Epidermal melanocyte (primary cell): ENCODE data around the gene VPS25.
"Not testable (repeated sequence)": the region's sequence is repeated elsewhere in the genome, so short reads cannot be mapped to it uniquely, and the experiment has no call there.

Experiments
- DNase-seq: peaks from one replicate; pipeline ENCODE4 v3.0.0; 2011; ENCODE audit warnings: low spot score; ENCODE audit not compliant: insufficient read length

The VPS25 gene

DNA sequence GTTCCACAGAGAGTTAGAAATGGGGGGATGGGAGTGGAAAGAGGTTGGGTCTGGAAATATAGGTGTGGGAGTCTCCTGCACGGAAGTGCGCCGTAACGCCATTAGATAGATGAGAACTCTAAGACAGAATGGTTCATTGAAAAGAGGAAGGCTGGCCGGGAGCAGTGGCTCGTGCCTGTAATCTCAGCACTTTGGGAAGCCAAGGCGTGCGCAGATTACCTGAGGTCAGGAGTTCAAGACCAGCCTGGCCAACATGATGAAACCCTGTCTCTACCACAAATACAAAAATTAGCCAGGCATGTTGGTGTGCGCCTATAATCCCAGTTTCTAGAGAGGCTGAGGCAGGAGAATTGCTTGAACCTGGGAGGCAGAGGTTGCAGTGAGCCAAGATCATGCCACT is 5.2 kb upstream of the VPS25 start:
- DNase-seq: not testable (repeated sequence)

GRCh38 chr17:42769964-42770363 is 3.3 kb upstream of the VPS25 start:
- not testable (repeated sequence) for DNase-seq

GRCh38 chr17:42772945-42773289 is 332 bp upstream of the VPS25 start:
- DNase-seq: no peak

GRCh38 chr17:42774066-42774745 is 957 bp downstream of the VPS25 start:
- no peak for DNase-seq

DNA sequence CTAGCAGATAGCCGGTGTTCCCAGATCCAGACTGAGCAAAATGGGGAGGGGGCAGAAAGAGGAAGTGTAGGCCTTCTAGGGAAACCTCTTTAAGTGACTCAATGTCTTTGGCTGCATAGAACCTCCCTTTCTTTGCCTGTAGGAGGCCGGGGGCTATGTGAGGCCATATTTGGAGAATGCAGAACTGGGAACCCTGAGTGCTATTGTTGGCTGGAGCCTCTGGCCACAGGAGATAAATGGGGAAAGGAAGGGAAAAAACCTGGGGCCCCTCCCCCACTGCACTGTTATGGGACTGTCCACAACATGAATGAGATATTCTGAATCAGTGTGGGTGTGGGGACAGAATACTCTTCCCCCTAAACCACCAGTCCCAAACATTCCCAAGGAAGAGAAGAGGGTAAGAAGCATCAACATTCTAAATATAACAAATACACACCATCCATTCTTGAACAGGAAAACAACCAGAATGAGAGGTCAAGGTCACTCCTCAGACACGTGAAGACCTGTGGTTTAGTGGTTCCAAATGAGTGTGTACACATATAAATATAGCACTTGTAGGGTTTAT is 2.4 kb downstream of the VPS25 start:
- no peak for DNase-seq

DNA sequence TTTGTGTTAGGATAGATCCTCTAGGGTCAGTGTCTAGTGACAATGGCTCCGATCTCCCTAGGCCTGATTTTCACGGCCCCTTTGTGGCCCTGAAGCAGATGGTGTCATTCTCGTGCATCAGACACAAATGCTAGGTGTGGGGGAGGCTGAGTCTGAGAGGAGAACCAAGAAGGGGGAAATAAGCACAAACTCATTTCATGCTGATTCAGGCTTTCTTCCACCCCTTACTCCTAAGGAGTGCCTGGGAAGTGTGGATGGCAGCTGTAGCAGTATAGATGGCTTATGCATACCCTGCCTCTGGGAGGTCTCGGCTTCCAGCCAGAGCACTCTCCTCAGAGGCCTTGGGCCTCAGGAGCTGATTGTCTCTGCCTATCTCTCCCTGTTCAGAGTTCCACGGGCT is 5.3 kb downstream of the VPS25 start:
- DNase-seq: no peak

- DNase-seq: no peak
Observed at GRCh38 chr17:42779304-42779935, 6.2 kb downstream of the VPS25 start.

- DNase-seq: no peak
Observed at GRCh38 chr17:42779936-42780850, 6.9 kb downstream of the VPS25 start, which contains the start of gene WNK4. WNK4 (plus strand) TSS chr17:42780610; CDS start chr17:42780699, 89 bp downstream.

DNA sequence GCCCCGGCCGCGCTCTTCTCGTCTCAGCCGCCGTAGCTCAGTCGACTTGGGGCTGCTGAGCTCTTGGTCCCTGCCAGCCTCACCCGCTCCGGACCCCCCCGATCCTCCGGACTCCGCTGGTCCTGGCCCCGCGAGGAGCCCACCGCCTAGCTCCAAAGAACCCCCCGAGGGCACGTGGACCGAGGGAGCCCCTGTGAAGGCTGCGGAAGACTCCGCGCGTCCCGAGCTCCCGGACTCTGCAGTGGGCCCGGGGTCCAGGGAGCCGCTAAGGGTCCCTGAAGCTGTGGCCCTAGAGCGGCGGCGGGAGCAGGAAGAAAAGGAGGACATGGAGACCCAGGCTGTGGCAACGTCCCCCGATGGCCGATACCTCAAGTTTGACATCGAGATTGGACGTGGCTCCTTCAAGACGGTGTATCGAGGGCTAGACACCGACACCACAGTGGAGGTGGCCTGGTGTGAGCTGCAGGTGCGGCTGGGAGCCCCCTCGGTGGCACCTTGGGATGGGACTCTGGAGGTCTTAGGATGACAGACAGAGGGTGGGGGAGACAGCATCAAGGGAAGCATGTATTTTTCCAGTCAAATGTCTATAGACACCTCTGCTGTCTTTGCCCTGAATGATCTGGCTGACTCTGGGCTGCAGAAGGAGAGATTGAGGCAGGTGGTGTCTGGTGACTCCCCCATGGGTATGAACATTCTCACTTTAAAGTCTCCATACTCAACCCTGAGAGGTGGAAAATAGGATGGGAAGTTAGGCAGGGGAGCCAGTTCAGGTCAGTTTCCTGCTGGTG is 7.8 kb downstream of the VPS25 start:
- DNase-seq: no peak

- DNase-seq: no peak
Observed at GRCh38 chr17:42781639-42782165, 8.5 kb downstream of the VPS25 start.

DNA sequence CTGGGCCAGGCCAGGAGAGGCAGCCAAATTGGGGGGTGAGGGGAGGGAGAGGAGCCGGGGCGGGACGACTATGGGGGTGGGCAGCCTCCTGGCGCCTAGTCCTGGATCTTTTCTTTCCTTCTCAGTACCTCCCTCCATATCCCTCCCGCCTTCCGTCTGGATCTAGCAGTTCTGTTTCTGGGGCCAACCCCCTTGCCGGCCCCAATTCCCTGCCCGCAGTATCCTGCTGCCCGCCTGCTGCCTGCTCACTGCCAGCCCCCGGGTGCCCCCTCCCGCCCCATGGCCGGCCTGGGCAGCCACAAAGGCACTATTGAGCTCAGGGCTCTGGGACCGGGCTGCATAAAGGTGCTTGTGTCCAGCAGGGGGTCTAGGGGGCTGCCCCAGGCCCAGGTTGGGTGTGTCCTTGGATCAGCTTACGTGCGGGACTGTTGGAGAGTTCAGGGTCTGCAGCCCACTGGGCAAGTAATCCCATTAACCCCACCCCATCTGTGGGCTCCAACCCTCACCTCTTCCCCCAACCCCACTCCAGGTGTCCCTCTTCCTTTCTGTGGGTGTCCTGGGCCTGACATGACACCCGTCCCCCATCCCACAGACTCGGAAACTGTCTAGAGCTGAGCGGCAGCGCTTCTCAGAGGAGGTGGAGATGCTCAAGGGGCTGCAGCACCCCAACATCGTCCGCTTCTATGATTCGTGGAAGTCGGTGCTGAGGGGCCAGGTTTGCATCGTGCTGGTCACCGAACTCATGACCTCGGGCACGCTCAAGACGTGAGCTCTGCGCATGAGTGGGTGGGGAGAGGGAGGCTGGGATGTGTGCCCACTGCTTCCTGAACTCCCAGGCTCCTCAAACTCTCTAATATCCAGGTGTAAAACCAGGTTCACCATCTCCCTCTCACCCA is 9.2 kb downstream of the VPS25 start:
- no peak for DNase-seq

DNA sequence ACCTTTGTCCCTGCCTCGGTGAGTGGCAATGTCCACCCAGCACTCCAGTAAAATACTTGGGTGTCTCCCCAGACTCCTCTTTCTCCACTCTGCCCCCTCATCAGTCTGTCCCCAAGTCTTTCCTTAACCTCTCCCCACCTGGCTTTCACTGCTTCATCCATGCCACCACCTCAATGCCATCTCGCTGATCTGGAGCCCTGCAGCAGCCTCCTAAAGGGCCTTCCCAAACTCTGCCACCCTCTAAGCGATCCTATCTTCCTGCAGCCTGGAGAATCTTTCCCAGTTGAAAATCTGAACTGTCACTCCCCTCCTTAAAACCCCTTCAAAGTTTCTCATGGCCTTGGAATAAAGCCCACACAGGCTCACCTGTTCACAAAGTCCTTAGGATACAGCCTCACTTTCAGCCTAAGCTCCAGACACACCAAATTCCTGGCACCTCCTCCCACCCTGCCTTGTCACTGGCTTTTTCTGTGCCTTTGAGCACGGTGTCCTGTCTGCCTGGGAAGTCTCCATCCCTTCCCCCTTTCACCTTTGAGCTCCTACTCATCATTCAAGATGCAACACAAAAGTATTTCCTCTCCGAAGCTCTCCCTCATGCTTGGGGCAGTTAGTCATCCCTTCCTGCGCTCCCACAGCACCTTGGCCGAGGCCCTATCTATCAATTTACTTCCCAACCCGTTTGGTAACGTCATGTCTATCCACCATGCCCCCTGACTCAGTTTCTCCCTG is 10.0 kb downstream of the VPS25 start:
- DNase-seq: no peak

- no peak for DNase-seq
Observed at GRCh38 chr17:42783791-42784138, 10.5 kb downstream of the VPS25 start.

DNA sequence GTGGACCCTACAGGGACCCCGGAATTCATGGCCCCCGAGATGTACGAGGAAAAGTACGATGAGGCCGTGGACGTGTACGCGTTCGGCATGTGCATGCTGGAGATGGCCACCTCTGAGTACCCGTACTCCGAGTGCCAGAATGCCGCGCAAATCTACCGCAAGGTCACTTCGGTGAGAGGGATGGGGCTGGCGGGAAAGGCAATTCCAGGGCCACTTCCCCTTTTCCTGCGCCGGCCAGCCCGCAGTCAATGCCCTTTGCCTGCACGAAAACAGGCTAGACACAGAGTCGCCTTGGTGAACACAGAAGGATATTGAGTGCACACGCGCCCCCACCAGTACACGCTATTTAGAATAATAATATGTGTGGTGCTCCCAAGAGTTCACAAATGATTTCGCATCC is 11.2 kb downstream of the VPS25 start:
- no peak for DNase-seq

DNA sequence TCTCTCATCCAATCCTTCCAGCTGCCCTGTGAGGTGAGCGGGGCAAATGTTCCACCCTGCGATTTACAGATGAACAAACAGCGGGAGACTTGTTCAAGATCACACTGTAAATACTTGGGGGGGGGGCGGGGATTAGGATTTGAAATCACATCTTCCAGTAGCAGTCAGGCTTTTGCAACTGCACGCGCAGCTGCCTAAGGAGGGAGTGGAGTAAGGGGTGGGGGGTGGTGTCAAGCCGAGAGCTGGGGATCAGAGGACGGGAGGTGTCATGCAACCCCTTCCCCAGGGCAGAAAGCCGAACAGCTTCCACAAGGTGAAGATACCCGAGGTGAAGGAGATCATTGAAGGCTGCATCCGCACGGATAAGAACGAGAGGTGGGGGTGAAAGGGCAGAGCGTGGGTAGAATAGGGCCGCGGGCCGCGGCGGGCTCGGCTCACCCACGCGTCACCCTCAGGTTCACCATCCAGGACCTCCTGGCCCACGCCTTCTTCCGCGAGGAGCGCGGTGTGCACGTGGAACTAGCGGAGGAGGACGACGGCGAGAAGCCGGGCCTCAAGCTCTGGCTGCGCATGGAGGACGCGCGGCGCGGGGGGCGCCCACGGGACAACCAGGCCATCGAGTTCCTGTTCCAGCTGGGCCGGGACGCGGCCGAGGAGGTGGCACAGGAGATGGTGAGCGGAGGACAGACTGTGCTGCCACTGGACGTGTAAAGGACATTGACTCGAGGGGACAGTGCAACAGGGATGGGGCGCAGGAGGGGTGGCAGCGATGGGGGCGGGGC is 11.8 kb downstream of the VPS25 start:
- DNase-seq: no peak

GRCh38 chr17:42787266-42787665 is 14.0 kb downstream of the VPS25 start:
- no peak for DNase-seq

DNA sequence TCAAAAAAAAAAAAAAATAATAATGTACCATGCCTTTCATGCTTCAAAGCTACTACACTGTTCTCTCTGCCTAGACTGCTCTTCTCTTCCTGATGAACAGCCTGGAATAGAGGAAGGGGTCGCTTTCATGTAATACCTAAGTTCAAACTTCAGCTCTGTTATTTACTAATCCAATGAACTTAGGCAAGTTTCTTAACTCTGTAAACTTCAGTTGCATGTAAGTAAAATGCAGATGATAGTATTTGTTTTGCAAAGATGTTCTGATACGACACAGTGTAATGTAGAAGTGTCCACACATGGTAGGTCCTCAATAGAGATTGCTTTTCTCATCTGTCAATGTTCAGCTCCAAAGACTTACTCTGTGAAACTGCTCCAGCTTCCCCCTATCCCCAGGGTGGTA is 18.7 kb downstream of the VPS25 start:
- DNase-seq: no peak

GRCh38 chr17:42792545-42792944 is 19.3 kb downstream of the VPS25 start:
- DNase-seq: no peak
